HCT116 (cell line): ENCODE measurements around the gene CALN1. TPM values are rescaled to one million over a fixed set of nuclear protein-coding genes. Genes with fewer than 3 reads are reported as not detected.

Experiments
- ATAC-seq: fragments of 200-7000 bp; cut with Tn5 transposase; 2 replicates; pipeline ENCODE4 v1.9.1; 2020; ENCODE audit warnings: mild to moderate bottlenecking, moderate library complexity
- BruUV-seq: library from RNA; stranded (reverse); fragments of 400-500 nt; replicated peaks from 2 replicates; lab custom pipeline; 2021; lab: Mats Ljungman, UMichigan
- CTCF ChIA-PET: fragments of 300-600 bp; sonication (Branson Sonifier 250); formaldehyde crosslinking; loops from one replicate; lab custom pipeline; 2021; ENCODE audit warnings: antibody characterized with exemption; lab: Charles Lee
- POLR2A ChIA-PET: fragments of 300-600, 350-600 bp; sonication (Branson Sonifier 250); formaldehyde crosslinking; loops from one replicate; lab custom pipeline; 2021; ENCODE audit warnings: antibody characterized with exemption; lab: Charles Lee
- RAD21 ChIA-PET, 2 experiments: fragments of 300-600 bp; sonication (Branson Sonifier 250); formaldehyde crosslinking; loops; one replicate each; lab custom pipeline; 2023; ENCODE audit warnings: low total read pairs in 2 of 2; ENCODE audit not compliant: uncharacterized antibody in 2 of 2, unreplicated experiment in 2 of 2, low non-redundant PET in 1 of 2; lab: Charles Lee
- DNase-seq: peaks from one replicate; pipeline ENCODE4 v3.0.0-alpha.2; 2010; ENCODE audit warnings: low read depth, low spot score
- H2AFZ ChIP-seq: fragments of 200-600 bp; shearing (Covaris generic), sonication (generic); 2 replicates; pipeline ENCODE4 v1.6.1; 2017; ENCODE audit warnings: low read depth, mixed run types, mixed read lengths, antibody characterized with exemption, low read length; ENCODE audit not compliant: poor library complexity, severe bottlenecking
- H3K27ac ChIP-seq: 2 replicates; pipeline ENCODE4 v1.5.1; 2012; ENCODE audit warnings: low read depth, low read length
- H3K27me3 ChIP-seq: fragments of 200-600 bp; sonication (generic); 2 replicates; pipeline ENCODE4 v1.6.1; 2016; ENCODE audit warnings: mixed run types, low read length, mixed read lengths; ENCODE audit not compliant: insufficient read depth
- H3K36me3 ChIP-seq, 2 experiments: fragments of 200-500 bp in 1 of 2; fragments of 200-600 bp in 1 of 2; sonication (Bioruptor generic) in 1 of 2; sonication (generic) in 1 of 2; 2 replicates each; pipeline versions ENCODE4 v1.5.1 to v1.6.1; 2014 to 2016; ENCODE audit warnings: low read length in 2 of 2, inconsistent platforms in 1 of 2, mixed read lengths in 1 of 2, mixed run types in 1 of 2; ENCODE audit not compliant: insufficient read depth in 2 of 2, control insufficient read depth in 1 of 2
- H3K4me1 ChIP-seq, 2 experiments: fragments of 200-600 bp in 1 of 2; sonication (generic) in 1 of 2; 2 replicates each; pipeline versions ENCODE4 v1.5.1 to v1.6.1; 2012 to 2017; ENCODE audit warnings: low read length in 2 of 2, inconsistent platforms in 1 of 2, mild to moderate bottlenecking in 1 of 2, mixed read lengths in 1 of 2, mixed run types in 1 of 2, moderate library complexity in 1 of 2; ENCODE audit not compliant: insufficient read depth in 2 of 2, control insufficient read depth in 1 of 2
- H3K4me2 ChIP-seq: fragments of 200-600 bp; sonication (generic); 2 replicates; pipeline ENCODE4 v1.6.1; 2017; ENCODE audit warnings: mixed run types, low read length, mixed read lengths
- H3K4me3 ChIP-seq, 2 experiments: fragments of 200-600 bp in 1 of 2; sonication (generic) in 1 of 2; replicated peaks in 1 of 2; 2 replicates each; pipeline ENCODE4 v1.5.1; 2011 to 2016; ENCODE audit warnings: low read length in 2 of 2, control low read depth in 1 of 2, low read depth in 1 of 2, mild to moderate bottlenecking in 1 of 2, mixed read lengths in 1 of 2, mixed run types in 1 of 2
- H3K79me2 ChIP-seq: fragments of 200-600 bp; sonication (generic); 2 replicates; pipeline ENCODE4 v1.6.1; 2017; ENCODE audit warnings: mild to moderate bottlenecking, mixed run types, low read length, moderate library complexity, mixed read lengths; ENCODE audit not compliant: insufficient read depth
- H3K9ac ChIP-seq: fragments of 200-600 bp; sonication (generic); 2 replicates; pipeline ENCODE4 v1.6.1; 2016; ENCODE audit warnings: low read length, mixed read lengths
- H3K9me2 ChIP-seq: fragments of 200-600 bp; sonication (generic), shearing (Covaris generic); 2 replicates; pipeline ENCODE4 v1.6.1; 2017; ENCODE audit warnings: mixed run types, mild to moderate bottlenecking, moderate library complexity; ENCODE audit not compliant: insufficient read depth
- H3K9me3 ChIP-seq, 2 experiments: fragments of 200-500 bp in 1 of 2; fragments of 200-600 bp in 1 of 2; sonication (Bioruptor generic) in 1 of 2; sonication (generic) in 1 of 2; 2 replicates each; pipeline ENCODE4 v1.6.1; 2014 to 2017; ENCODE audit warnings: low read length in 2 of 2, mixed read lengths in 2 of 2, inconsistent platforms in 1 of 2, low read depth in 1 of 2, mild to moderate bottlenecking in 1 of 2, mixed run types in 1 of 2, moderate library complexity in 1 of 2; ENCODE audit not compliant: control insufficient read depth in 1 of 2, insufficient read depth in 1 of 2
- H4K20me1 ChIP-seq: fragments of 200-600 bp; sonication (generic), shearing (Covaris generic); 2 replicates; pipeline ENCODE4 v1.6.1; 2017; ENCODE audit warnings: mixed run types, mild to moderate bottlenecking, moderate library complexity; ENCODE audit not compliant: insufficient read depth
- CBX3 ChIP-seq: IDR thresholded peaks from 2 replicates; pipeline ENCODE4 v1.6.1; 2012; ENCODE audit warnings: low read depth
- CEBPB ChIP-seq: IDR thresholded peaks from 2 replicates; pipeline ENCODE4 v1.6.1; 2012; ENCODE audit warnings: low read depth
- EZH2 ChIP-seq: fragments of 200-600 bp; sonication (generic); IDR thresholded peaks from 2 replicates; pipeline ENCODE4 v1.6.1; 2017; ENCODE audit warnings: antibody characterized with exemption, mixed run types
- FOSL1 ChIP-seq: IDR thresholded peaks from 2 replicates; pipeline ENCODE4 v1.6.1; 2012; ENCODE audit warnings: low read depth
- JUND ChIP-seq: IDR thresholded peaks from 2 replicates; pipeline ENCODE4 v1.6.1; 2012
- MAX ChIP-seq: IDR thresholded peaks from 2 replicates; pipeline ENCODE4 v1.6.1; 2012
- POLR2AphosphoS5 ChIP-seq: IDR thresholded peaks from 2 replicates; pipeline ENCODE4 v1.6.1; 2011; ENCODE audit warnings: mild to moderate bottlenecking, low read depth, low read length, moderate library complexity
- RAD21 ChIP-seq: IDR thresholded peaks from 2 replicates; pipeline ENCODE4 v1.6.1; 2012; ENCODE audit warnings: low read depth, mild to moderate bottlenecking
- REST ChIP-seq: IDR thresholded peaks from 2 replicates; pipeline ENCODE4 v1.6.1; 2012; ENCODE audit warnings: low read depth
- SIN3A ChIP-seq: IDR thresholded peaks from 2 replicates; pipeline ENCODE4 v1.6.1; 2012; ENCODE audit warnings: low read depth
- TCF7L2 ChIP-seq: IDR thresholded peaks from 2 replicates; pipeline ENCODE4 v1.7.0; 2011; ENCODE audit warnings: borderline replicate concordance, inconsistent platforms; ENCODE audit not compliant: insufficient read depth, insufficient read length; ENCODE audit errors: extremely low read depth
- YY1 ChIP-seq: IDR thresholded peaks from 2 replicates; pipeline ENCODE4 v1.6.1; 2011; ENCODE audit warnings: low read length, low read depth, moderate library complexity, mild to moderate bottlenecking; ENCODE audit not compliant: insufficient replicate concordance; ENCODE audit errors: extremely low read depth
- ZBTB33 ChIP-seq: IDR thresholded peaks from 2 replicates; pipeline ENCODE4 v1.6.1; 2011; ENCODE audit warnings: mild to moderate bottlenecking, low read length, moderate library complexity; ENCODE audit not compliant: insufficient replicate concordance; ENCODE audit errors: extremely low read depth
- ZFX ChIP-seq: fragments of 450-650 bp; IDR thresholded peaks from 2 replicates; pipeline ENCODE4 v1.6.1; 2017
- ZNF274 ChIP-seq: fragments of 200-500 bp; sonication (Bioruptor generic); IDR thresholded peaks from 2 replicates; pipeline ENCODE4 v1.6.1; 2014; ENCODE audit warnings: mild to moderate bottlenecking, low read depth, low read length, inconsistent platforms
- intact Hi-C: fragments of 100-400 bp; cut with micrococcal nuclease; formaldehyde crosslinking; loops from 2 replicates; pipeline ENCODE4 v1.10.0; 2022
- total RNA-seq: library from RNA; stranded (reverse); gene quantifications from one replicate; pipeline ENCODE4 v1.2.1, GENCODE V29; 2021; ENCODE audit not compliant: unreplicated experiment
- TF ChIP-seq, protein P1 (sequence below): IDR thresholded peaks from 2 replicates; pipeline ENCODE4 v1.6.1; 2012

Gene CALN1
- total RNA-seq, 1 experiment from 2014 or later, result 0.17 TPM

DNA sequence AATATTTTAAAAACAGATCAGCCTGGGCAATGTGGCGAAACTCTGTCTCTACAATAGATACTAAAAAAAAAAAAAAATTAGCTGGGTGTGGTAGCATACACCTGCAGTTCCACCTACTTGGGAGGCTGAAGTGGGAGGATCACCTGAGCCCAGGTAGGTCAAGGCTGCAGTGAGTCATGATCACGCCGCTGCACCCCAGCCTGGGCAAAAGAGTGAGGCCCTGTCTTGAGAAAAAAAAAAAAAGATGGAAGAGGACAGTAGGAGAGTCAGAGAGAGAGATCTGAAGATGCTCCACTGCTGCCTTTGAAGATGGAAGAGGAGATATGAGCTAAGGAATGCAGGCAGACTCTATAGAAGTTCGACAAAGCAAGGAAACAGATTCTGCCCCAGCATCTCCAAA, 181.9 kb downstream of the CALN1 start (continued):
- TF ChIP-seq TCF7L2 (no peak), RAD21 (no peak), MAX (no peak), CBX3 (no peak), ZFX (no peak)

GRCh38 chr7:72223351-72223750, 188.8 kb downstream of the CALN1 start:
- H3K36me3 ChIP-seq, result no peaks in the 10 kb centered on the region
- H3K4me1 ChIP-seq, result no peaks in the 10 kb centered on the region
- no TSS peak for BruUV-seq
- H3K9me3 ChIP-seq, result no peaks in the 10 kb centered on the region; a peak in 1 of 4 replicates
- H4K20me1 ChIP-seq, result no peaks in the 10 kb centered on the region
- ATAC-seq (no peak), DNase-seq (no peak)
- POLR2A ChIA-PET, result no interaction called here
- no peak overlapping the region for H3K9ac ChIP-seq
- H2AFZ ChIP-seq, result no peak overlapping the region
- H3K9me2 ChIP-seq, result no peaks in the 10 kb centered on the region
- no peak overlapping the region for H3K4me2 ChIP-seq
- no peaks in the 10 kb centered on the region for H3K27me3 ChIP-seq
- H3K79me2 ChIP-seq, result no peaks in the 10 kb centered on the region
- TF ChIP-seq YY1, result no peak
- TF ChIP-seq CEBPB, result no peak
- TF ChIP-seq EZH2, result no peak
- no peak for TF ChIP-seq ZNF274
- TF ChIP-seq, protein P1, sequence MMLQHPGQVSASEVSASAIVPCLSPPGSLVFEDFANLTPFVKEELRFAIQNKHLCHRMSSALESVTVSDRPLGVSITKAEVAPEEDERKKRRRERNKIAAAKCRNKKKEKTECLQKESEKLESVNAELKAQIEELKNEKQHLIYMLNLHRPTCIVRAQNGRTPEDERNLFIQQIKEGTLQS, result no peak
- no peak for TF ChIP-seq ZFX
- no peak for TF ChIP-seq JUND
- no peak for TF ChIP-seq ZBTB33
- TF ChIP-seq FOSL1, result no peak
- TF ChIP-seq SIN3A, result no peak
- TF ChIP-seq POLR2AphosphoS5, result no peak
- no peak for TF ChIP-seq REST
- TF ChIP-seq RAD21, result no peak
- RAD21 ChIA-PET, result no interaction called here
- no peak overlapping the region for H3K4me3 ChIP-seq
- intact Hi-C loops, result no loop called here
- CTCF ChIA-PET, result no interaction called here
- no peak overlapping the region for H3K27ac ChIP-seq
